GM21526 (cell line): Measurements from ENCODE around the gene MYOM3.
"Not testable (repeated sequence)": the region's sequence is repeated elsewhere in the genome, so short reads cannot be mapped to it uniquely, and the experiment has no call there.

Experiments used
- ATAC-seq: cut with Tn5 transposase; IDR thresholded peaks from one replicate; pipeline ENCODE4 v1.9.1; 2021; ENCODE audit warnings: moderate library complexity; ENCODE audit not compliant: unreplicated experiment, low FRiP score

MYOM3 gene

GRCh38 chr1:24077278-24077978, 34.5 kb downstream of the MYOM3 start:
- no peak for ATAC-seq

GRCh38 chr1:24075946-24076345, 36.0 kb downstream of the MYOM3 start:
- ATAC-seq, result no peak

- no peak for ATAC-seq
Observed at GRCh38 chr1:24075590-24075854, 36.4 kb downstream of the MYOM3 start.

- no peak for ATAC-seq
Observed at GRCh38 chr1:24074817-24075589, 36.9 kb downstream of the MYOM3 start.

GRCh38 chr1:24074196-24074595, 37.7 kb downstream of the MYOM3 start:
- ATAC-seq, result no peak

GRCh38 chr1:24071941-24072340, 40.0 kb downstream of the MYOM3 start:
- no peak for ATAC-seq

GRCh38 chr1:24070821-24071393, 41.0 kb downstream of the MYOM3 start:
- no peak for ATAC-seq

- ATAC-seq, result no peak
Observed at GRCh38 chr1:24069817-24070216, 42.1 kb downstream of the MYOM3 start.

GRCh38 chr1:24067978-24068377, 44.0 kb downstream of the MYOM3 start:
- ATAC-seq, result no peak

- ATAC-seq, result no peak
Observed at GRCh38 chr1:24065304-24065703, 46.6 kb downstream of the MYOM3 start.

- ATAC-seq, result no peak
Observed at GRCh38 chr1:24062221-24062620, 49.7 kb downstream of the MYOM3 start.

GRCh38 chr1:24060482-24060881, 51.5 kb downstream of the MYOM3 start:
- ATAC-seq, result no peak

GRCh38 chr1:24058671-24059455, 53.1 kb downstream of the MYOM3 start:
- ATAC-seq, result no peak

- ATAC-seq, result no peak
Observed at GRCh38 chr1:24057171-24057570, 54.8 kb downstream of the MYOM3 start.

GRCh38 chr1:24055681-24056080, 56.3 kb downstream of the MYOM3 start:
- no peak for ATAC-seq

GRCh38 chr1:24052220-24052619, 59.7 kb downstream of the MYOM3 start:
- no peak for ATAC-seq

GRCh38 chr1:24051206-24051945, 60.6 kb downstream of the MYOM3 start:
- no peak for ATAC-seq

GRCh38 chr1:24049733-24050132, 62.2 kb downstream of the MYOM3 start:
- no peak for ATAC-seq

- ATAC-seq, result not testable (repeated sequence)
Observed at GRCh38 chr1:24048894-24049293, 63.0 kb downstream of the MYOM3 start.

- ATAC-seq, result no peak
Observed at GRCh38 chr1:24048205-24048869, 63.6 kb downstream of the MYOM3 start.
